Hepatocyte (in vitro differentiated cells): ENCODE data around the gene PTPN11. TPM values are rescaled to one million over a fixed set of nuclear protein-coding genes. Genes with fewer than 3 reads are reported as not detected.

Experiments used
- DNase-seq: peaks from one replicate; pipeline ENCODE4 v3.0.0-alpha.2; 2016; ENCODE audit warnings: low spot score
- H2AFZ ChIP-seq: fragments of 200-600 bp; sonication (generic); 2 replicates; pipeline ENCODE4 v1.6.0; 2016; ENCODE audit warnings: antibody characterized with exemption, mild to moderate bottlenecking
- H3K27ac ChIP-seq: fragments of 200-600 bp; sonication (generic); 2 replicates; pipeline ENCODE4 v1.5.1; 2016; ENCODE audit warnings: mild to moderate bottlenecking
- H3K27me3 ChIP-seq: fragments of 200-600 bp; sonication (generic); 2 replicates; pipeline ENCODE4 v1.6.1; 2016
- H3K36me3 ChIP-seq: fragments of 200-600 bp; sonication (generic); replicated peaks from 2 replicates; pipeline ENCODE4 v1.5.1; 2016; ENCODE audit warnings: low read depth; ENCODE audit not compliant: insufficient read depth
- H3K4me1 ChIP-seq: fragments of 200-600 bp; sonication (generic); 2 replicates; pipeline ENCODE4 v1.5.1; 2016; ENCODE audit warnings: mild to moderate bottlenecking, moderate library complexity; ENCODE audit not compliant: insufficient read depth
- H3K4me2 ChIP-seq: fragments of 200-600 bp; sonication (generic); 2 replicates; pipeline ENCODE4 v1.6.0; 2016
- H3K4me3 ChIP-seq: fragments of 200-600 bp; sonication (generic); 2 replicates; pipeline ENCODE4 v1.5.1; 2016; ENCODE audit warnings: mild to moderate bottlenecking
- H3K79me2 ChIP-seq: fragments of 200-600 bp; sonication (generic); 2 replicates; pipeline ENCODE4 v1.6.0; 2017; ENCODE audit warnings: mild to moderate bottlenecking
- H3K9me2 ChIP-seq: fragments of 200-600 bp; sonication (generic); replicated peaks from 2 replicates; pipeline ENCODE4 v1.6.0; 2017; ENCODE audit warnings: mild to moderate bottlenecking; ENCODE audit not compliant: insufficient read depth
- H3K9me3 ChIP-seq: fragments of 200-600 bp; sonication (generic); 2 replicates; pipeline ENCODE4 v1.5.1; 2016; ENCODE audit warnings: low read depth, mild to moderate bottlenecking
- H4K20me1 ChIP-seq: fragments of 200-600 bp; sonication (generic); 2 replicates; pipeline ENCODE4 v1.6.0; 2016; ENCODE audit warnings: mild to moderate bottlenecking; ENCODE audit not compliant: insufficient read depth, poor library complexity, severe bottlenecking
- EZH2 ChIP-seq: fragments of 200-600 bp; sonication (generic); IDR thresholded peaks from 2 replicates; pipeline ENCODE4 v1.6.1; 2016; ENCODE audit warnings: antibody characterized with exemption, mild to moderate bottlenecking, borderline replicate concordance
- EZH2phosphoT487 ChIP-seq: fragments of 200-600 bp; sonication (generic); IDR thresholded peaks from one replicate; pipeline ENCODE4 v1.6.1; 2018; ENCODE audit warnings: antibody characterized with exemption, mild to moderate bottlenecking, low read depth, moderate library complexity; ENCODE audit not compliant: unreplicated experiment, severe bottlenecking
- WGBS: methylation state at CpG from one replicate; pipeline ENCODE4 v1.1.6; 2016; ENCODE audit warnings: low lambda C conversion rate; ENCODE audit errors: missing lambda C conversion rate; 5-methylcytosine and 5-hydroxymethylcytosine counted together
- polyA plus RNA-seq: library from polyadenylated mRNA; unstranded; fragments of >200 nt; fragmentation: Nextera tagmentation; extraction: Ambion mirVana; gene quantifications from 2 replicates; pipeline ENCODE4 v1.2.1, GENCODE V29; 2016
- total RNA-seq: library from RNA; depleted of rRNA; stranded (reverse); fragments of >200 nt; gene quantifications from 2 replicates; pipeline ENCODE4 v1.2.3, GENCODE V29; 2014
- TF ChIP-seq, protein P1 (sequence below): fragments of 200-600 bp; sonication (generic); IDR thresholded peaks from 2 replicates; pipeline ENCODE4 v1.5.1; 2016; ENCODE audit warnings: antibody characterized with exemption, mild to moderate bottlenecking; ENCODE audit not compliant: poor library complexity

PTPN11 gene
- total and polyA plus RNA-seq, 2 experiments from 2014 or later: 66.6 to 102 TPM

DNA sequence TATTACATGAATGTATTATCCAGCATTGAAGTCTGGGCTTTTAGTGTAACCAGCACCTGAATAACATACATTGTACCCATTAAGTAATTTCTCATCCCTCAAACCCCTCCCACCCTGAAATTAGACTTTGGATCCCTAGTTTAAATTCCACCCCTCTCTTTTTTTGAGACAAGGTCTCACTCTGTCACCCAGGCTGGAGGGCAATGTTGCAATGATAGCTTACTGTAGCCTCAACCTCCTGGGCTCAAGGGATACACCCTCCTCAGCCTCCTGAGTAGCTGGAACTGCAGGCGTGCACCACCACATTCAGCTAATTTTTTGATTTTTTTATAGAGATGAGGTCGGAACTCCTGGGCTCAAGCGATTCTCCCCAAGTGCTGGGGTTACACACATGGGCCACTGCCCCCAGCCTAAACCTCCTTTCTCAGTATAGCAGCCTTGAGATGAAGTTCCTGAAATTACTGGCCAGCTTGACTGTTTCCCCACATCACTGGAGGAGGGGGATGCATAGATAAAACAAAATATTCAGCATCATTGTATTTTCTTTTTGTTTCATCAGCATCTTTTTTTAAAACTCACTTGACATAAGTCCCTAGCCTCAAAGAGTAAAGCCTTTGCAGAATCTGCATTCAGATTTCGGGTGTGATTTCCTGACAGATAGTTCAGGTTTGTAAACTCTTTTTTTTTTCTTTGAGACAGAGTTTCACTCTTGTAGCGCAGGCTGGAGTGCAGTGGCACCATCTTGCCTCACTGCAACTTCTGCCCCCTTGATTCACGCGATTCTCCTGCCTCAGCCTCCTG lies 7.0 kb downstream of the PTPN11 start:
- no peaks in the 10 kb centered on the region for H3K36me3 ChIP-seq
- H3K27ac ChIP-seq: no peak overlapping the region
- peaks cover 100% of the 10 kb centered on the region for H3K79me2 ChIP-seq
- H3K9me3 ChIP-seq: no peaks in the 10 kb centered on the region
- WGBS: 98% methylated on average over 7 of the region's 7 CpGs
- no peak overlapping the region for H2AFZ ChIP-seq
- peaks cover 24% of the 10 kb centered on the region for H3K4me1 ChIP-seq
- DNase-seq: no peak
- no peak overlapping the region for H3K4me2 ChIP-seq
- TF ChIP-seq, protein P1, sequence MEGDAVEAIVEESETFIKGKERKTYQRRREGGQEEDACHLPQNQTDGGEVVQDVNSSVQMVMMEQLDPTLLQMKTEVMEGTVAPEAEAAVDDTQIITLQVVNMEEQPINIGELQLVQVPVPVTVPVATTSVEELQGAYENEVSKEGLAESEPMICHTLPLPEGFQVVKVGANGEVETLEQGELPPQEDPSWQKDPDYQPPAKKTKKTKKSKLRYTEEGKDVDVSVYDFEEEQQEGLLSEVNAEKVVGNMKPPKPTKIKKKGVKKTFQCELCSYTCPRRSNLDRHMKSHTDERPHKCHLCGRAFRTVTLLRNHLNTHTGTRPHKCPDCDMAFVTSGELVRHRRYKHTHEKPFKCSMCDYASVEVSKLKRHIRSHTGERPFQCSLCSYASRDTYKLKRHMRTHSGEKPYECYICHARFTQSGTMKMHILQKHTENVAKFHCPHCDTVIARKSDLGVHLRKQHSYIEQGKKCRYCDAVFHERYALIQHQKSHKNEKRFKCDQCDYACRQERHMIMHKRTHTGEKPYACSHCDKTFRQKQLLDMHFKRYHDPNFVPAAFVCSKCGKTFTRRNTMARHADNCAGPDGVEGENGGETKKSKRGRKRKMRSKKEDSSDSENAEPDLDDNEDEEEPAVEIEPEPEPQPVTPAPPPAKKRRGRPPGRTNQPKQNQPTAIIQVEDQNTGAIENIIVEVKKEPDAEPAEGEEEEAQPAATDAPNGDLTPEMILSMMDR: no peak
- TF ChIP-seq EZH2phosphoT487 (no peak), EZH2 (no peak)
- peaks cover 63% of the 10 kb centered on the region for H4K20me1 ChIP-seq
- H3K4me3 ChIP-seq: no peak overlapping the region
- no peaks in the 10 kb centered on the region for H3K9me2 ChIP-seq
- H3K27me3 ChIP-seq: no peaks in the 10 kb centered on the region

DNA sequence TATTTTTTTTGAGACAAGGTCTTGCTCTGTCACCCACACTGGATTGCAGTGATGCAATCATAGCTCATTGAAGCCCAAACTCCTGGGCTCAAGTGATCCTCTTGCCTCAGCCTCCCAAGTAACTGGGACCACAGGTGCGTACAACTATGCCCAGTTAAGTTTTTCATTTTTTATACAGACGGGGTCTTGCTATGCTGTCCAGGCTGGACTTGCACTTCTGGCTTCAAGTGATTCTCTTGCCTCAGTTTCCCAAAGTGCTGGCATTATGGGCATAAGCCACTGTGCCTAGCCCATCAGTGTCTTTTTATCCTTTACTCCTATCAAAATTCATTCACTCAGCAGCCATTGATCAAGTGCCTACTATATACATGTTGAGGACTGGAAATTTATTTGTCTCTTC lies 9.0 kb downstream of the PTPN11 start:
- Histone ChIP-seq H3K4me1 (peaks cover 6% of the 10 kb centered on the region), H3K4me3 (no peak overlapping the region), H3K27ac (no peak overlapping the region), H4K20me1 (peaks cover 69% of the 10 kb centered on the region), H2AFZ (no peak overlapping the region), H3K4me2 (no peak overlapping the region), H3K79me2 (peaks cover 100% of the 10 kb centered on the region), H3K27me3 (no peaks in the 10 kb centered on the region), H3K9me3 (no peaks in the 10 kb centered on the region), H3K36me3 (no peaks in the 10 kb centered on the region), H3K9me2 (no peaks in the 10 kb centered on the region)
- TF ChIP-seq EZH2phosphoT487 (no peak), EZH2 (no peak)
- TF ChIP-seq, protein P1: no peak
- DNase-seq: no peak
- 94% methylated on average over 2 of the region's 2 CpGs for WGBS

DNA sequence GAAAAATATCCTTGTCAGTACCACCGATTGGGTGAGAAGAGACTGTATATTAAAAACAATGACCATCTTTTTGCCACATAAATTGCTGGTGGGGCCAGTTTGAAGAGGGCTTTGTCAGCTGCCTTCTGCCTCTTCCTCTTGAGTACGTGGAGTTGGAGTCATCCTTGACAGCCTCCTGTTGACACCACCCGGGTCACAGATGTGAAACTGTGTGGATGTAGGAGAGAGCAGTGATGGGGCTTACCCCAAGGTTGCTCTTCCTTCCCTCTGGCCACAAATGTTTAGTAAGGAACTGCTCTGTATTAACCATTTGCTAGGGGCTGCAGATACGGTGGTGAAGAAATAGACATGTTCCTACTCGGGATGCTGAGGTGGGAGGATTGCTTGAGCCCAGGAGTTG lies 12.2 kb downstream of the PTPN11 start:
- Histone ChIP-seq H2AFZ (no peak overlapping the region), H3K27me3 (no peaks in the 10 kb centered on the region), H3K4me2 (no peak overlapping the region), H3K27ac (no peak overlapping the region), H3K9me3 (no peaks in the 10 kb centered on the region), H3K9me2 (no peaks in the 10 kb centered on the region), H3K4me1 (no peaks in the 10 kb centered on the region), H3K79me2 (peaks cover 100% of the 10 kb centered on the region), H4K20me1 (peaks cover 70% of the 10 kb centered on the region), H3K36me3 (no peaks in the 10 kb centered on the region), H3K4me3 (no peak overlapping the region)
- no peak for DNase-seq
- WGBS: 91% methylated on average over 5 of the region's 5 CpGs
- TF ChIP-seq EZH2 (no peak), EZH2phosphoT487 (no peak)
- TF ChIP-seq, protein P1: no peak
